Measurements from ENCODE around the gene SH3GL2. TPM values are rescaled to one million over a fixed set of nuclear protein-coding genes. Genes with fewer than 3 reads are reported as not detected.
"Not testable (repeated sequence)": the region's sequence is repeated elsewhere in the genome, so short reads cannot be mapped to it uniquely, and the experiment has no call there.

The SH3GL2 gene
- total RNA-seq, 2 experiments from 2014 or later: not detected

- H3K4me3 Mint-ChIP-seq: no peak overlapping the region
- H3K9me3 Mint-ChIP-seq: peaks cover 2% of the 10 kb centered on the region
- no peaks in the 10 kb centered on the region for H3K27me3 Mint-ChIP-seq
- POLR2A ChIA-PET: no interaction called here
- no peak overlapping the region for H3K27ac Mint-ChIP-seq
- DNase-seq: no peak
- CTCF ChIA-PET: no interaction called here
- H3K36me3 Mint-ChIP-seq (ENCODE audit: low read depth): no peaks in the 10 kb centered on the region
- H3K4me1 Mint-ChIP-seq: no peaks in the 10 kb centered on the region
These were observed 171.4 kb downstream of the SH3GL2 start for GRCh38 chr9:17750269-17750668.

GRCh38 chr9:17751486-17751885 is 172.6 kb downstream of the SH3GL2 start:
- no peaks in the 10 kb centered on the region for H3K4me1 Mint-ChIP-seq
- no peaks in the 10 kb centered on the region for H3K36me3 Mint-ChIP-seq (ENCODE audit: low read depth)
- no peak for DNase-seq
- H3K9me3 Mint-ChIP-seq: peaks cover 2% of the 10 kb centered on the region
- H3K27me3 Mint-ChIP-seq: no peaks in the 10 kb centered on the region
- H3K4me3 Mint-ChIP-seq: no peak overlapping the region
- POLR2A ChIA-PET: no interaction called here
- no peak overlapping the region for H3K27ac Mint-ChIP-seq
- CTCF ChIA-PET: interaction anchor here (0.9 to 1.1 kb wide), 2 partner anchors 25 to 29 kb away, joined by 3 read pairs; no protein-coding TSS in a partner anchor

- no peak overlapping the region for H3K27ac Mint-ChIP-seq
- H3K27me3 Mint-ChIP-seq: no peaks in the 10 kb centered on the region
- H3K4me1 Mint-ChIP-seq: no peaks in the 10 kb centered on the region
- no peaks in the 10 kb centered on the region for H3K36me3 Mint-ChIP-seq (ENCODE audit: low read depth)
- H3K9me3 Mint-ChIP-seq: peaks cover 4% of the 10 kb centered on the region
- DNase-seq: no peak
- ChIA-PET POLR2A (no interaction called here), CTCF (interaction anchor here (1.1 kb wide), 1 partner anchor 24 kb away, joined by 3 read pairs; no protein-coding TSS in a partner anchor)
- H3K4me3 Mint-ChIP-seq: no peak overlapping the region
These were observed 173.2 kb downstream of the SH3GL2 start for GRCh38 chr9:17752021-17752420.

GRCh38 chr9:17757816-17758215 is 178.9 kb downstream of the SH3GL2 start:
- POLR2A ChIA-PET: no interaction called here
- Mint-ChIP-seq H3K27me3 (no peaks in the 10 kb centered on the region), H3K36me3 (ENCODE audit: low read depth) (no peaks in the 10 kb centered on the region), H3K27ac (no peak overlapping the region), H3K4me1 (no peaks in the 10 kb centered on the region), H3K4me3 (no peak overlapping the region), H3K9me3 (peaks cover 3% of the 10 kb centered on the region)
- DNase-seq: no peak
- CTCF ChIA-PET: no interaction called here

- H3K27me3 Mint-ChIP-seq: no peaks in the 10 kb centered on the region
- no peak overlapping the region for H3K27ac Mint-ChIP-seq
- H3K4me1 Mint-ChIP-seq: no peaks in the 10 kb centered on the region
- ChIA-PET POLR2A (no interaction called here), CTCF (no interaction called here)
- H3K36me3 Mint-ChIP-seq (ENCODE audit: low read depth): no peaks in the 10 kb centered on the region
- no peak overlapping the region for H3K4me3 Mint-ChIP-seq
- DNase-seq: no peak
- peaks cover 3% of the 10 kb centered on the region for H3K9me3 Mint-ChIP-seq
These were observed 181.4 kb downstream of the SH3GL2 start for GRCh38 chr9:17760250-17760649.

GRCh38 chr9:17761984-17762676 is 183.3 kb downstream of the SH3GL2 start:
- H3K27ac Mint-ChIP-seq: no peak overlapping the region
- H3K4me1 Mint-ChIP-seq: no peaks in the 10 kb centered on the region
- H3K4me3 Mint-ChIP-seq: no peak overlapping the region
- peaks cover under 1% of the 10 kb centered on the region for H3K9me3 Mint-ChIP-seq
- no peaks in the 10 kb centered on the region for H3K27me3 Mint-ChIP-seq
- ChIA-PET CTCF (no interaction called here), POLR2A (no interaction called here)
- no peak for DNase-seq
- H3K36me3 Mint-ChIP-seq (ENCODE audit: low read depth): no peaks in the 10 kb centered on the region

GRCh38 chr9:17764306-17764705 is 185.4 kb downstream of the SH3GL2 start:
- Mint-ChIP-seq H3K36me3 (ENCODE audit: low read depth) (no peaks in the 10 kb centered on the region), H3K27me3 (no peaks in the 10 kb centered on the region), H3K4me1 (no peaks in the 10 kb centered on the region), H3K27ac (no peak overlapping the region), H3K9me3 (no peaks in the 10 kb centered on the region), H3K4me3 (no peak overlapping the region)
- POLR2A ChIA-PET: no interaction called here
- no peak for DNase-seq
- CTCF ChIA-PET: no interaction called here

GRCh38 chr9:17765131-17765530 is 186.3 kb downstream of the SH3GL2 start:
- H3K9me3 Mint-ChIP-seq; POLR2A ChIA-PET; H3K36me3 Mint-ChIP-seq (ENCODE audit: low read depth); H3K4me3 Mint-ChIP-seq; H3K27me3 Mint-ChIP-seq; CTCF ChIA-PET; DNase-seq; H3K4me1 Mint-ChIP-seq; H3K27ac Mint-ChIP-seq: not testable (repeated sequence)

- H3K4me1 Mint-ChIP-seq: no peaks in the 10 kb centered on the region
- CTCF ChIA-PET: no interaction called here
- no peak overlapping the region for H3K4me3 Mint-ChIP-seq
- H3K36me3 Mint-ChIP-seq (ENCODE audit: low read depth): no peaks in the 10 kb centered on the region
- no peak for DNase-seq
- no peaks in the 10 kb centered on the region for H3K9me3 Mint-ChIP-seq
- H3K27ac Mint-ChIP-seq: no peak overlapping the region
- H3K27me3 Mint-ChIP-seq: no peaks in the 10 kb centered on the region
- POLR2A ChIA-PET: no interaction called here
These were observed 193.4 kb downstream of the SH3GL2 start for GRCh38 chr9:17772223-17772622.

- Mint-ChIP-seq H3K4me1 (no peaks in the 10 kb centered on the region), H3K36me3 (ENCODE audit: low read depth) (no peaks in the 10 kb centered on the region), H3K27ac (no peak overlapping the region), H3K4me3 (no peak overlapping the region), H3K27me3 (no peaks in the 10 kb centered on the region), H3K9me3 (no peaks in the 10 kb centered on the region)
- ChIA-PET CTCF (no interaction called here), POLR2A (no interaction called here)
- DNase-seq: no peak
These were observed 196.8 kb downstream of the SH3GL2 start for GRCh38 chr9:17775656-17776055.

- no peaks in the 10 kb centered on the region for H3K4me1 Mint-ChIP-seq
- peaks cover 2% of the 10 kb centered on the region for H3K9me3 Mint-ChIP-seq
- CTCF ChIA-PET: interaction anchor here (0.7 kb wide), 1 partner anchor 25 kb away, joined by 3 read pairs; no protein-coding TSS in a partner anchor
- H3K4me3 Mint-ChIP-seq: no peak overlapping the region
- POLR2A ChIA-PET: no interaction called here
- no peaks in the 10 kb centered on the region for H3K27me3 Mint-ChIP-seq
- no peaks in the 10 kb centered on the region for H3K36me3 Mint-ChIP-seq (ENCODE audit: low read depth)
- H3K27ac Mint-ChIP-seq: no peak overlapping the region
- DNase-seq: no peak
These were observed 197.9 kb downstream of the SH3GL2 start for GRCh38 chr9:17776735-17777134.

GRCh38 chr9:17777465-17777864 is 198.6 kb downstream of the SH3GL2 start:
- Mint-ChIP-seq H3K36me3 (ENCODE audit: low read depth) (no peaks in the 10 kb centered on the region), H3K27ac (no peak overlapping the region), H3K9me3 (peaks cover 2% of the 10 kb centered on the region), H3K27me3 (no peaks in the 10 kb centered on the region), H3K4me3 (no peak overlapping the region), H3K4me1 (no peaks in the 10 kb centered on the region)
- ChIA-PET CTCF (no interaction called here), POLR2A (no interaction called here)
- DNase-seq: no peak

- H3K27ac Mint-ChIP-seq: no peak overlapping the region
- no peaks in the 10 kb centered on the region for H3K36me3 Mint-ChIP-seq (ENCODE audit: low read depth)
- H3K4me3 Mint-ChIP-seq: no peak overlapping the region
- no peaks in the 10 kb centered on the region for H3K27me3 Mint-ChIP-seq
- no peak for DNase-seq
- peaks cover 2% of the 10 kb centered on the region for H3K9me3 Mint-ChIP-seq
- ChIA-PET CTCF (no interaction called here), POLR2A (no interaction called here)
- H3K4me1 Mint-ChIP-seq: no peaks in the 10 kb centered on the region
These were observed 203.7 kb downstream of the SH3GL2 start for GRCh38 chr9:17782430-17783149.

GRCh38 chr9:17783227-17783626 is 204.4 kb downstream of the SH3GL2 start:
- DNase-seq: no peak
- ChIA-PET POLR2A (no interaction called here), CTCF (no interaction called here)
- Mint-ChIP-seq H3K9me3 (peaks cover 2% of the 10 kb centered on the region), H3K4me1 (no peaks in the 10 kb centered on the region), H3K4me3 (no peak overlapping the region), H3K27ac (no peak overlapping the region), H3K27me3 (no peaks in the 10 kb centered on the region), H3K36me3 (ENCODE audit: low read depth) (no peaks in the 10 kb centered on the region)
